ENCODE data around the gene ALKBH3. TPM values are rescaled to one million over a fixed set of nuclear protein-coding genes. Genes with fewer than 3 reads are reported as not detected.

ALKBH3 gene
- total RNA-seq, 1 experiment from 2014 or later: 13.3 TPM

- TF ChIP-seq AFF4 (CRISPR knock-in tag; IDR thresholded peaks at IDR 0.05; ENCODE audit: borderline replicate concordance) (no peak), CREM (CRISPR knock-in tag; IDR thresholded peaks at IDR 0.05) (no peak), ZNF281 (CRISPR knock-in tag; IDR thresholded peaks at IDR 0.05) (no peak), RELA (CRISPR knock-in tag; IDR thresholded peaks at IDR 0.05; ENCODE audit: borderline replicate concordance) (no peak), GRHL2 (CRISPR knock-in tag; IDR thresholded peaks at IDR 0.05; ENCODE audit: insufficient replicate concordance, severe bottlenecking) (no peak)
- TF ChIP-seq, protein P1, sequence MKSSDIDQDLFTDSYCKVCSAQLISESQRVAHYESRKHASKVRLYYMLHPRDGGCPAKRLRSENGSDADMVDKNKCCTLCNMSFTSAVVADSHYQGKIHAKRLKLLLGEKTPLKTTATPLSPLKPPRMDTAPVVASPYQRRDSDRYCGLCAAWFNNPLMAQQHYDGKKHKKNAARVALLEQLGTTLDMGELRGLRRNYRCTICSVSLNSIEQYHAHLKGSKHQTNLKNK (CRISPR knock-in tag; IDR thresholded peaks at IDR 0.05): no peak
Measured at GRCh38 chr11:43892851-43893250, 12.2 kb downstream of the ALKBH3 start (continued).

GRCh38 chr11:43894546-43894945 is 13.9 kb downstream of the ALKBH3 start:
- ChIA-PET CTCF (no interaction called here), POLR2A (no interaction called here)
- DNase-seq (ENCODE audit: low spot score): no peak
- Mint-ChIP-seq H3K27me3 (ENCODE audit: low read depth) (no peaks in the 10 kb centered on the region), H3K4me1 (no peaks in the 10 kb centered on the region), H3K4me3 (no peak overlapping the region), H3K27ac (no peak overlapping the region), H3K9me3 (peaks cover 4% of the 10 kb centered on the region; the same call in 1 of the 2 replicates), H3K36me3 (peaks cover 27% of the 10 kb centered on the region)
- TF ChIP-seq, protein P2, sequence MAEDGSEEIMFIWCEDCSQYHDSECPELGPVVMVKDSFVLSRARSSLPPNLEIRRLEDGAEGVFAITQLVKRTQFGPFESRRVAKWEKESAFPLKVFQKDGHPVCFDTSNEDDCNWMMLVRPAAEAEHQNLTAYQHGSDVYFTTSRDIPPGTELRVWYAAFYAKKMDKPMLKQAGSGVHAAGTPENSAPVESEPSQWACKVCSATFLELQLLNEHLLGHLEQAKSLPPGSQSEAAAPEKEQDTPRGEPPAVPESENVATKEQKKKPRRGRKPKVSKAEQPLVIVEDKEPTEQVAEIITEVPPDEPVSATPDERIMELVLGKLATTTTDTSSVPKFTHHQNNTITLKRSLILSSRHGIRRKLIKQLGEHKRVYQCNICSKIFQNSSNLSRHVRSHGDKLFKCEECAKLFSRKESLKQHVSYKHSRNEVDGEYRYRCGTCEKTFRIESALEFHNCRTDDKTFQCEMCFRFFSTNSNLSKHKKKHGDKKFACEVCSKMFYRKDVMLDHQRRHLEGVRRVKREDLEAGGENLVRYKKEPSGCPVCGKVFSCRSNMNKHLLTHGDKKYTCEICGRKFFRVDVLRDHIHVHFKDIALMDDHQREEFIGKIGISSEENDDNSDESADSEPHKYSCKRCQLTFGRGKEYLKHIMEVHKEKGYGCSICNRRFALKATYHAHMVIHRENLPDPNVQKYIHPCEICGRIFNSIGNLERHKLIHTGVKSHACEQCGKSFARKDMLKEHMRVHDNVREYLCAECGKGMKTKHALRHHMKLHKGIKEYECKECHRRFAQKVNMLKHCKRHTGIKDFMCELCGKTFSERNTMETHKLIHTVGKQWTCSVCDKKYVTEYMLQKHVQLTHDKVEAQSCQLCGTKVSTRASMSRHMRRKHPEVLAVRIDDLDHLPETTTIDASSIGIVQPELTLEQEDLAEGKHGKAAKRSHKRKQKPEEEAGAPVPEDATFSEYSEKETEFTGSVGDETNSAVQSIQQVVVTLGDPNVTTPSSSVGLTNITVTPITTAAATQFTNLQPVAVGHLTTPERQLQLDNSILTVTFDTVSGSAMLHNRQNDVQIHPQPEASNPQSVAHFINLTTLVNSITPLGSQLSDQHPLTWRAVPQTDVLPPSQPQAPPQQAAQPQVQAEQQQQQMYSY (CRISPR knock-in tag; IDR thresholded peaks at IDR 0.05): no peak
- TF ChIP-seq RORB (CRISPR knock-in tag; IDR thresholded peaks at IDR 0.05) (no peak), PRRX2 (CRISPR knock-in tag; IDR thresholded peaks at IDR 0.05) (no peak), ZBTB21 (CRISPR knock-in tag; IDR thresholded peaks at IDR 0.05; ENCODE audit: borderline replicate concordance) (no peak), ZNF219 (CRISPR knock-in tag; IDR thresholded peaks at IDR 0.05; ENCODE audit: borderline replicate concordance) (no peak), ZNF425 (CRISPR knock-in tag; conservative IDR thresholded peaks at IDR 0.05) (no peak)
- TF ChIP-seq, protein P3, sequence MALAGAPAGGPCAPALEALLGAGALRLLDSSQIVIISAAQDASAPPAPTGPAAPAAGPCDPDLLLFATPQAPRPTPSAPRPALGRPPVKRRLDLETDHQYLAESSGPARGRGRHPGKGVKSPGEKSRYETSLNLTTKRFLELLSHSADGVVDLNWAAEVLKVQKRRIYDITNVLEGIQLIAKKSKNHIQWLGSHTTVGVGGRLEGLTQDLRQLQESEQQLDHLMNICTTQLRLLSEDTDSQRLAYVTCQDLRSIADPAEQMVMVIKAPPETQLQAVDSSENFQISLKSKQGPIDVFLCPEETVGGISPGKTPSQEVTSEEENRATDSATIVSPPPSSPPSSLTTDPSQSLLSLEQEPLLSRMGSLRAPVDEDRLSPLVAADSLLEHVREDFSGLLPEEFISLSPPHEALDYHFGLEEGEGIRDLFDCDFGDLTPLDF (CRISPR knock-in tag; IDR thresholded peaks at IDR 0.05): no peak
- no peak for ATAC-seq

Data from WTC11 (cell line).